Thyroid gland (tissue), 4 donors: ENCODE results near the gene HTRA3.

ENCODE experiments used
- CTCF ChIP-seq, 6 experiments: fragments of 200-600 bp in 3 of 6; fragments of 450-650 bp in 3 of 6; sonication (generic) in 3 of 6; IDR thresholded peaks; one replicate each; pipeline ENCODE4 v1.5.1; 2016 to 2019; ENCODE audit warnings: antibody characterized with exemption in 6 of 6, mild to moderate bottlenecking in 2 of 6, inconsistent platforms in 1 of 6, moderate library complexity in 1 of 6
- POLR2A ChIP-seq, 2 donors: fragments of 450-650 bp; IDR thresholded peaks; one replicate each; pipeline ENCODE4 v1.6.1; 2017; ENCODE audit warnings: antibody characterized with exemption in 2 of 2, mild to moderate bottlenecking in 2 of 2, moderate library complexity in 1 of 2

GRCh38 chr4:8279321-8280157 lies 10.0 kb downstream of the HTRA3 start:
- TF ChIP-seq CTCF (IDR thresholded peaks at IDR 0.05) (no peak), POLR2A (IDR thresholded peaks at IDR 0.05) (no peak)
